Eye (tissue), 1 donor: ENCODE results near the gene RNF186.
A peak's percentile ranks its signal among the peaks of the same experiment; 100 is the strongest.
"Not testable (repeated sequence)": the region's sequence is repeated elsewhere in the genome, so short reads cannot be mapped to it uniquely, and the experiment has no call there.

Experiments
- DNase-seq: peaks from one replicate; pipeline ENCODE4 v3.0.0-alpha.2; 2015

RNF186 gene

DNA sequence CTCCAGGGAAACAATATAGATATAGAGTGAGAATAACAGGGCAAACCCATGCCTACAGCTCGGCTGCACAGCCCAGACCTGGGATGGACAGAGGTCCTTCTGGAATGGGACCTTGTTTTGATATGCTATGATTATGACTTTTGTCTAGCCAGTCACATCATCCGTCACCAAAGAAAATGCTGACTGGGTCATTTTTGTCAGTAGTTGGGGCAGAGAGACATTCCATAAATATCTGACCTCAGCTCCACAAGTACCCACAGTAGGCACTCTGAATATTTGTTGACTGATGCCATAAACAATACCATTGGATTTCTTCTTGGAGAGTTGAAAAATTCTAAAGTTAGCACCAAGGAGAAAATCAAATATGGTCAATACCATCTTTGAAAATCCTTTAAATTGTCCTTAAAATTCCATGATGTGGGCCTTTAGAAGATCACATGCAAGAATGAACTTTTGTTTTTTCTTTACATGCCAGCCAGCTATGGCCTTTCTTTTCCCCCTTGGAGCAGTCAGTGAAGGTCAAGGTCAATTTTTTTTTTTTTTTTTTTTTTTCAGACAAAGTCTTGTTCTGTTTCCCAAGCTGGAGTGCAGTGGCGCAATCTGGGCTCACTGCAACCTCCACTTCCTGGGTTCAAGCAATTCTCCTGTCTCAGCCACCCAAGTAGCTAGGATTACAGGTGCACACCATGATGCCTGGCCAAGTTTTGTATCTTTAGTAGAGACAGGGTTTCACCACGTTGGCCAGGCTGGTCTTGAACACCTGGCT lies 22.7 kb downstream of the RNF186 start:
- no peak for DNase-seq

DNA sequence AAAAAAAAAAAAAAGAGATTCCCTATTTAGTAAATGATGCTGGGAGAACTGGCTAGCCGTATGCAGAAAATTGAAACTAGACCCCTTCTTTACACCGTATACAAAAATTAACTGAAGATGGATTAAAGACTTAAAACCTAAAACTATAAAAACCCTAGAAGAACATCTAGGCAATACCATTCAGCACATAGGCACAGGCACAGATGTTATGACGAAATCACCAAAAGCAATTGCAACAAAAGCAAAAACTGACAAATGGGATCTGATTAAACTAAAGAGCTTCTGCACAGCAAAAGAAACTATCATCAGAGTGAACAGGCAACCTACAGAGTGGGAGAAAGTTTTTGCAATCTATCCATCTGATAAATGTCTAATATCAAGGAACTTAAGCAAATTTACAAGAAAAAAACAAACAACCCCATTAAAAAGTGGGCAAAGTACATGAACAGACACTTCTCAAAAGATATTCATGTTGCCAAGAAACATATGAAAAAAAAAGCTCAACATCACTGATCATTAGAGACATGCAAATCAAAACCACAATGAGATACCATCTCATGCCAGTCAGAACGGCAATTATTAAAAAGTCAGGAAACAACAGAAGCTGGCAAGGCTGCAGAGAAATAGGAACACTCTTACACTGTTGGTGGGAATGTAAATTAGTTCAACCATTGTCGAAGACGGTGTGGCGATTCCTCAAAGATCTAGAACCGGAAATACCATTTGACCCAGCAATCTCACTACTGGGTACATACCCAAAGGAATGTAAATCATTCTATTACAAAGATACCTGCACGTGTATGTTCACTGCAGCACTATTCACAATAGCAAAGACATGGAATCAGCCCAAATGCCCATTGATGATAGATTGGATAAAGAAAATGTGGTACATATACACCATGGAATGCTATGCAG lies 24.8 kb downstream of the RNF186 start:
- not testable (repeated sequence) for DNase-seq

DNA sequence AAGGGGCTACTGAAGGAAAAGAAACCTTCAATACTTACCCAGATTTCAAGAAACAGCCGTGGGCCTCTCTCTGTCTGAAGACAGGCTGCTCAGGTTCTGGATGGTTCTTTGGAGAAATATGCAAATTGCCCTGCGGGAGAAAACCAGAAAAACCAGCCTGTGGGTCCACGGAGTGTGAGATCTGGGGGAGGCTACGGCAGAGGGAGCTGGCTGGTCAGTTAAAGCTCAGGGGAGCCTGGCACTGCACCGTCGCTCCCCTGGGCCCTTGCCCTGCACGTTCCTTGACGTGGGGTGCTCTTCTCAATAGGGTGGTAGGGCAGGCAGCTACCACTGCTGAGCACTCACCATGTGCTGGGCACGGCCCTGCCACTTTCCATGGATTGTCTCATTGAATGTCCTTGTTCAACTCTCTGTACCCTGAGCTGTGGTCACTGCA lies 28.1 kb downstream of the RNF186 start:
- DNase-seq: no peak

DNA sequence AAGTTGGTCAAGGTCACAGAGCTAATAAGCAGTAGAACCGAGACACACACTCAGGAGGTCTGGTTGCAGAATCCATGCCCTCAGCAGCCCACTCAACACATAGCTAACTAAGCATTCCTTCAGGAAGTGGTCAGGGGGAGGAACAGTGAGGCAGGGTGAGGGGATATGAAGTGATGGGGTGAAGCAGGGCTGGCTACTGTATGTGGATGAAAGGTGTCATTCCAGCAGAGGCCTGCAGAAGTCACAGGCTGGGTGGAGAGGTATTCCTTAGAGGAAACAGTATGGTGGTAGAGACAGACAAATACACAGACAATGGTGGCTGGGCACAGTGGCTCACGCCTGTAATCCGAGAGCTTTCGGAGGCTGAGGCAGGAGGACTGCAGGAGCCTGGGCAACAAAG lies 29.4 kb downstream of the RNF186 start:
- DNase-seq: no peak

GRCh38 chr1:19780267-19780877 lies 34.7 kb downstream of the RNF186 start:
- DNase-seq: no peak

- no peak for DNase-seq
These were observed 38.1 kb downstream of the RNF186 start for GRCh38 chr1:19776933-19777332.

DNA sequence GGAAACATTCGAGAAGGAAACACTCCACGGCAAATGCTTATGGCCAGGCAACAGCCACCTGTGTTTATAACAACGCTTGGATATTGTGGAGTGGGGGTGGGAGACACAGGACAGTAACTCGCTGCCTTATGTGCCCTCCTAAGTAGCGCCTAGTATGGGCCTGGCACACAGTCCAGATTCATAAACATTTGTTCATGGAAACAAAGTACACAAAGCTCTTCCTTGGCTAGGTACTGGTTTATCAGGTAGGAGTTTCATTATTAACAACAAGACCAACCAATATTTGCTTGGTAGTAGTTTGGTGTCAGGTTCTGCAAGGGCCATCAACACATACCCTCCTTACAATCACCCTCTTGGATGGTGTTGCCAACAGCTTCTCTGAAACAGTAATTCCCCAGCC lies 38.8 kb downstream of the RNF186 start:
- DNase-seq: no peak

- DNase-seq: no peak
These were observed 39.3 kb downstream of the RNF186 start for GRCh38 chr1:19775831-19776230.

- no peak for DNase-seq
These were observed 39.8 kb downstream of the RNF186 start for GRCh38 chr1:19775317-19775716.

GRCh38 chr1:19774180-19774785 lies 40.8 kb downstream of the RNF186 start:
- DNase-seq: no peak

- DNase-seq: no peak
These were observed 41.6 kb downstream of the RNF186 start for GRCh38 chr1:19773485-19773884.

- DNase-seq: no peak
These were observed 43.0 kb downstream of the RNF186 start for GRCh38 chr1:19772053-19772452.

GRCh38 chr1:19771350-19771749 lies 43.7 kb downstream of the RNF186 start:
- no peak for DNase-seq

DNA sequence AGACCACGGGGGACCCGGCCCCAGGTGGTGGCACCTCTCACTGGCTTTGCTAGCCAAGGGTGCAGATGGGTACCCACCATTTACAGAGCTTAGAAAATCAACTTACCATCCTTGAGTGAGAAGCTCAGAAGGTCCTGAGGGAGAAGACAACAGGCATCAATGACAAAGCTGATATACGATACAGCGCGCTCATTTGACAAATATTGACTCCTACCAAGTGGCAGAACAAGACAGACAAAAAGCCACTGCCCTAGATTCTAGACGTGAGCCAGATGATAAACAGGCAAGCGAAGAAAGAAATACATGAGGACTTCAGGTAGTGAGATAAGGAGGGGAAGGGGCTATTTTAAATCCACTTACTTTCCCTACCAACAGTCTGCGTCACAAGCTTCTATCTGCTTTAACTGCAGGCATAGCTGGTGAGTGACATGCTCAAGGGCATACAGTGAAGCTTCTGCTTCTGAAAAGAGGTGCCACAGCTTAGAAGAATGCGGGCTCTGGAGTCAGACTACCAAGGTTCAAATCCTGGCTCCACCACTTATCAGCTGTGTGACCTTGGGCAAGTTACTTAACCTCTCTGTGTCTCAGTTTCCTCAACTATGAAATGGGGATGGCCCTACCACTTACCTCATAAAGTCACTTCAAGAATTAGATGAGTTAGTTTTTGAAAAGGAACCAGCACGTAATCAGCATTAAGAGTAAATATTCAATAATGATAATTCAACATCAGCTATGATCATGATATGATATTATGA lies 44.5 kb downstream of the RNF186 start:
- DNase-seq: peak; percentile 33

DNA sequence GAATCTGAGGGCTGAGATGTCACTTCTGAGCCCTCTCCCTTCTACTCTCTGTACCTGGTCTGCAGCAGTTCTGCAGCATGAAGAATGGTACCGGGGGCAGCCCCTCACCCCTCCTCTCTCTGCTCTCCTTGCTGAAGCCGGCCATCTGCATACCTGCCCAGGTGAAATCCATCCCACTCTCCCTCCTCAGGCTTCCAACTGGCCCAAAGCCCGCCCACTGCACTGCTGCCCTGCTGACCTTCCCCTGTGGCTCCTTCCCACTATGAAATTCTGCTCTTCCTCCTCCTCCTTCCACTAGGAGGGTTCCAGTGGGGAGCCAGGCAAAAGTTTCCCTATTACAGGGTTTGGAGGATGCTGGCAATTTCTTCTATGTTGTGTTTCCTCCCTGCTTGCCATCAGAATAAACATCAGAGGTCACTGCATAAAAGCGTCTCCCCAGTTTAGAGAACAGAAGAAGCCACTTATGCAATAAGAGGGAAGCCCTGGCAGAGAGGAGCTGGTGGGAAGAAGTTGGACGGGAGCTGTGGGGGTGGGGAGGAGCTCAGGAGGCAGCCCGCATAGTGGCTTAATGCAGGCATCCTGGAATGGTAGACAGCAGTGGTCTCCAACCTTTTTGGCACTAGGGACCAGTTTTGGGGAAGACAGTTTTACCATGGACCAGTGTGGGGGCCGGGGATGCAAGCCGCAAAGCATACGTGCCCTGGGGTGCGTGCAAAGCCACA lies 45.7 kb downstream of the RNF186 start:
- DNase-seq: no peak

DNA sequence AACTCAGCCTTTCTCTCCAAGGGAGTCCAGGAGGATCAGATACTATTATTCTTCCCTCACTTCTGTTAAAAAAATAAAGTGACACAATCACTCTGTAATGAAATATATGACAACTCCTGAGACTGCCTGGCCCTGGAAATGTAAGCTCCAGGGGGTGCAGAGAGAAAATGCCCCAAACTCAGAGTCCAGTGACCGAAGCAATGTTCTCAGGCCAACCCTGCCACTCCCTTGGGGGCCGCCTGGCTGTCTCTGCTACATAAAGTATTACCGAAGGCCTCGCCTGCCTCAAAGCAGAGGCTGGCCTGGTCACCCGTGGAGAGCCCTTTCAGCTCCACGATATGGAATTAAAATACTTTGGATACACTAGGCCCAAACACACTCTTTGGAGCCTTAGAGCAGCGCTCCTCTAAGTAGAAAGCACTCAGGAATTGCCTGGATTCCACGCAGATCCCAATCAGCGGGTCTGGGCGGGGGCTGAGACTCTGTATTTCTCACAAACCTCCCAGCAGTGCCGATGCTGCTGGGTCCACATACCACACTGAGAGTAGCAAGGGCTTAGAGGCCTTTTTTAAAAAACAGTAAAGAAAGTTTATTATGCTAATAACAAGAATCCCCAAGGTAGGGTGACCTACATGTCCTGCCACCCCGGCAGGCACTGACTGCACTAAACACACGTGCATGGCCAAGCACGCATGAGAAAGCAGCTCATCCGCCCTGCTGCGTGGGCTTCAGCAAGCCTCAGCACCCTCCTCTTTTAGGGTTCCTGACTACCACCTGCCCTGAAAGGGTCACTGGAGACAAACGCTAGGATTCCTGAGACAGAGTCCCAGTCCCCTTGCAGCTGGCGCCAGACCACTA lies 46.5 kb downstream of the RNF186 start:
- DNase-seq: peak; percentile 48

DNA sequence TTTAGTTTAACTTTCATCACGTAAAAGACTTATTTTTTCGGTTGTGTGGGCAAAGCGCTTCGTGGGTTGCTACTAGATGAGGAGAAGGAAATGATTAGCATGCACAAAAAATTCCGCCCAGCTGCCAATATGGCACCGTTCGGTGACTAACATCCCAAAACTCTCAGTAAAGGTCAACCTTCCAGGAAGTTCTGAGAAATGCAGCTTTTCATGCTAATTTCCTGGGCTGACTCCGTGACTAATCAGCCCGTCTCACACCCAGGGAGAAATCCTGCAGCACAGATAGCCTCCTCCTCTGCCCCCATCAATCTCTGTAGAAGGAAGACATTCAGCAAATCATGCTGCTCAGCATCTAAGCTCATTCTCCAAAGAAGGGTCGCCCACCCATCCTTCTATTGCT lies 49.5 kb downstream of the RNF186 start:
- DNase-seq: no peak

- DNase-seq: no peak
These were observed 50.2 kb downstream of the RNF186 start for GRCh38 chr1:19764848-19765247.
